Parathyroid adenoma (tissue), 2 donors: ENCODE data around the gene LYRM1.

Experiments used
- H2AFZ ChIP-seq: fragments of 300-600 bp; sonication (generic); one replicate; pipeline ENCODE4 v1.7.0; 2017; ENCODE audit warnings: antibody characterized with exemption, mild to moderate bottlenecking
- H3K27ac ChIP-seq: fragments of 300-600 bp; sonication (generic); one replicate; pipeline ENCODE4 v1.7.0; 2017
- H3K27me3 ChIP-seq: fragments of 300-600 bp; sonication (generic); one replicate; pipeline ENCODE4 v1.7.0; 2017; ENCODE audit warnings: low read length; ENCODE audit not compliant: control insufficient read depth, insufficient read depth
- H3K36me3 ChIP-seq: fragments of 300-600 bp; sonication (generic); one replicate; pipeline ENCODE4 v1.7.0; 2017; ENCODE audit warnings: low read length; ENCODE audit not compliant: control insufficient read depth, insufficient read depth
- H3K4me1 ChIP-seq: fragments of 300-600 bp; sonication (generic); one replicate; pipeline ENCODE4 v1.7.0; 2017; ENCODE audit warnings: control low read depth
- H3K4me2 ChIP-seq: fragments of 300-600 bp; sonication (generic); one replicate; pipeline ENCODE4 v1.7.0; 2017; ENCODE audit warnings: low read length
- H3K4me3 ChIP-seq: fragments of 300-600 bp; sonication (generic); one replicate; pipeline ENCODE4 v1.7.0; 2017; ENCODE audit warnings: low read depth, low read length
- H3K79me2 ChIP-seq: fragments of 300-600 bp; sonication (generic); one replicate; pipeline ENCODE4 v1.7.0; 2017; ENCODE audit warnings: control low read depth
- H3K9ac ChIP-seq: fragments of 300-600 bp; sonication (generic); one replicate; pipeline ENCODE4 v1.7.0; 2017; ENCODE audit warnings: mild to moderate bottlenecking
- H3K9me3 ChIP-seq: fragments of 300-600 bp; sonication (generic); one replicate; pipeline ENCODE4 v1.7.0; 2017; ENCODE audit warnings: low read length; ENCODE audit not compliant: control insufficient read depth
- TF ChIP-seq, protein P1 (sequence below): fragments of 300-600 bp; sonication (generic); IDR thresholded peaks from one replicate; pipeline ENCODE4 v1.7.0; 2017; ENCODE audit warnings: antibody characterized with exemption, mild to moderate bottlenecking
- donor health status: primary hyperparathyroidism.

LYRM1 gene

DNA sequence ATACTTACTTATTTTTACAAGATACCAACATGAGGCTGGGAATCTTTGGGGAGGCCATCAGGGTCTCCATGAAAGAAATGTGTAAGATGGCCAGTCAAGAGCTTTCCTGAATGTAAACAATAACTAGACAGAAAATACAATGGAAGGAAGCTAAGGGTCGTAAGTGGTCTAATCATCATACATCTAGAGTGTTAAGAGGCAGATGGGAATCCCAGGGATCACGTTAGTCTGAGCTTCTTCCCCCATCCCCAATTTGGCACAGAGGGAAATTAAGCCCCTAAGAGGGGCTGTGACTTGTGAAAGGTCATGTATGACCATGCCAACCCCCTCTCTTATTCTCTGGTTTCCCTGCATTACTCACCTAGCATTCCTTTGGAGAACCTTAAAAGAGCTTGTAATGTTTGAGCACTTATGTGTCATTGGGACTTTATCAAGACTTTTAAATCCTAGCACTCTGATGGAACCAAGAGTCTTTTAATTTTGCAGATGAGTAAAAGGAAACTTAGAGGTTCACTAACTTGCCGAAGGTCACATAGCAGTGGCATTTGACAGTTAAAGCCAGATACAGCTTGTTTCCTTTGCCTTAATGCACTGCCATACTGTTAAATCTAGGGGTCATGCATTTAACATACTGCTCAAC is 46.5 kb upstream of the LYRM1 start:
- no peaks in the 10 kb centered on the region for H3K36me3 ChIP-seq
- no peaks in the 10 kb centered on the region for H3K79me2 ChIP-seq
- H3K27ac ChIP-seq = no peak overlapping the region
- no peak overlapping the region for H3K9ac ChIP-seq
- TF ChIP-seq, protein P1, sequence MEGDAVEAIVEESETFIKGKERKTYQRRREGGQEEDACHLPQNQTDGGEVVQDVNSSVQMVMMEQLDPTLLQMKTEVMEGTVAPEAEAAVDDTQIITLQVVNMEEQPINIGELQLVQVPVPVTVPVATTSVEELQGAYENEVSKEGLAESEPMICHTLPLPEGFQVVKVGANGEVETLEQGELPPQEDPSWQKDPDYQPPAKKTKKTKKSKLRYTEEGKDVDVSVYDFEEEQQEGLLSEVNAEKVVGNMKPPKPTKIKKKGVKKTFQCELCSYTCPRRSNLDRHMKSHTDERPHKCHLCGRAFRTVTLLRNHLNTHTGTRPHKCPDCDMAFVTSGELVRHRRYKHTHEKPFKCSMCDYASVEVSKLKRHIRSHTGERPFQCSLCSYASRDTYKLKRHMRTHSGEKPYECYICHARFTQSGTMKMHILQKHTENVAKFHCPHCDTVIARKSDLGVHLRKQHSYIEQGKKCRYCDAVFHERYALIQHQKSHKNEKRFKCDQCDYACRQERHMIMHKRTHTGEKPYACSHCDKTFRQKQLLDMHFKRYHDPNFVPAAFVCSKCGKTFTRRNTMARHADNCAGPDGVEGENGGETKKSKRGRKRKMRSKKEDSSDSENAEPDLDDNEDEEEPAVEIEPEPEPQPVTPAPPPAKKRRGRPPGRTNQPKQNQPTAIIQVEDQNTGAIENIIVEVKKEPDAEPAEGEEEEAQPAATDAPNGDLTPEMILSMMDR = no peak
- no peaks in the 10 kb centered on the region for H3K27me3 ChIP-seq
- peaks cover 7% of the 10 kb centered on the region for H3K4me1 ChIP-seq
- H3K4me3 ChIP-seq = no peak overlapping the region
- H2AFZ ChIP-seq = no peak overlapping the region
- H3K4me2 ChIP-seq = no peak overlapping the region
- H3K9me3 ChIP-seq = no peaks in the 10 kb centered on the region

DNA sequence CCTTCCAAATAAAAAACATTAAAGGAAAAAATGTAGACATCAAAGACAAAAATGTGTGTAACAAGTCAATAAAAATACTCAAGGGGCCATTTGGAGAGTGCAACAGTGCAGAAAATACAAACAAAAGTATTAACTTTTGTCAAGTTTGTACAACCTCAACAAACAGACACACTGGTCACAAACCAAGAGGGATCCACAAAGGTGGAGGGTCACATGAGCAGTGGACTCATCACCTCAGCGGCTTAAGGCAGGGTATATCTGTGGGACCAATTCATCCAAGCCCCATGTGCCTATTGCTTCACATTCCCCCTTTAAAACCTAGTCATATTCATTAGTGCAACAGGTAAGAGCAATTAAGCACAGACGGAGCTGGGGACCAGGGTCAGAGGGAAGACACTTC is 45.6 kb upstream of the LYRM1 start:
- peaks cover 6% of the 10 kb centered on the region for H3K4me1 ChIP-seq
- H3K79me2 ChIP-seq = no peaks in the 10 kb centered on the region
- H3K27me3 ChIP-seq = no peaks in the 10 kb centered on the region
- H3K4me3 ChIP-seq = no peak overlapping the region
- H3K9ac ChIP-seq = no peak overlapping the region
- H2AFZ ChIP-seq = no peak overlapping the region
- H3K9me3 ChIP-seq = no peaks in the 10 kb centered on the region
- H3K27ac ChIP-seq = no peak overlapping the region
- TF ChIP-seq, protein P1 = no peak
- no peak overlapping the region for H3K4me2 ChIP-seq
- H3K36me3 ChIP-seq = no peaks in the 10 kb centered on the region

DNA sequence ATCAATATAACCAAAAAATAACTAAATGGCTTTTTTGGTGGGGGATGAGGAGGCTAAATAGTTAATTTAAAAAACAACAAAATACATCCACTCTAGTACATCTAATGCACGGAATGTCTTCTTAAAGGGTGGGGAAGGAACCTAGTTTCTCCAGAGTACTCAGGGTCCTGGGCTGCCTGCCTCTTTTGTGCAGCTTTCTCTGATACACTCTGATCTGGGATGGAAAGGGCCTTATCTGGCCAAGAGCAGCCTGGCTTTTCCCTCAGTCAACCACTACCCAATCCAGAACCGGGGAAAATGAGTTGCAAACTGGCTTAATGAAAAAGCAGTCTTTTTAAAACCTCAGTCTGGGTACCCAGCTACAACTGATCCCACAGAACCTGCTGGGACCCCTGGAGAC is 43.3 kb upstream of the LYRM1 start:
- no peak overlapping the region for H3K4me2 ChIP-seq
- H2AFZ ChIP-seq = no peak overlapping the region
- H3K27ac ChIP-seq = no peak overlapping the region
- H3K4me1 ChIP-seq = no peaks in the 10 kb centered on the region
- TF ChIP-seq, protein P1 = no peak
- no peaks in the 10 kb centered on the region for H3K36me3 ChIP-seq
- no peak overlapping the region for H3K4me3 ChIP-seq
- H3K27me3 ChIP-seq = no peaks in the 10 kb centered on the region
- peaks cover 8% of the 10 kb centered on the region for H3K79me2 ChIP-seq
- H3K9ac ChIP-seq = no peak overlapping the region
- no peaks in the 10 kb centered on the region for H3K9me3 ChIP-seq

DNA sequence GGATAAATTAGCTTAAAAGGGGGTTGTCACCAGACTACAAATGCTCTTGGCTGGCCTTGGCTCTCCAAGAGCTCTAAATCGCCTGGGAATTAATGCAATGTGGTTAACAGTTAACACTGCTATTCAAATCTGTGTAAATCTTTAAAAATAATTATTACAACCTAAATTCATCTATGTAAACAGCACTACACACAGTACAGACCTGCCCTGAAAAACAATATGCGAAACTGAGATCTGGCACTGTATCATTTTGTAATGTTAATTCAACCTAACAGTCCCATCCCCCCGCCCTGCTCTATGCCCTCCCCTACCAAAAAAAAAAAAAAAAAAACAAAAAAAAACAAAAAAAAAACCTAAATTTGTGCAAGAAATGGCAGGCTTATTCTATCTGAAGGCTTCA is 41.3 kb upstream of the LYRM1 start:
- TF ChIP-seq, protein P1 = no peak
- H3K36me3 ChIP-seq = no peaks in the 10 kb centered on the region
- H3K9me3 ChIP-seq = no peaks in the 10 kb centered on the region
- H3K79me2 ChIP-seq = peaks cover 28% of the 10 kb centered on the region
- no peak overlapping the region for H2AFZ ChIP-seq
- H3K4me2 ChIP-seq = no peak overlapping the region
- no peak overlapping the region for H3K9ac ChIP-seq
- H3K4me1 ChIP-seq = no peaks in the 10 kb centered on the region
- no peak overlapping the region for H3K27ac ChIP-seq
- H3K27me3 ChIP-seq = no peaks in the 10 kb centered on the region
- H3K4me3 ChIP-seq = no peak overlapping the region

DNA sequence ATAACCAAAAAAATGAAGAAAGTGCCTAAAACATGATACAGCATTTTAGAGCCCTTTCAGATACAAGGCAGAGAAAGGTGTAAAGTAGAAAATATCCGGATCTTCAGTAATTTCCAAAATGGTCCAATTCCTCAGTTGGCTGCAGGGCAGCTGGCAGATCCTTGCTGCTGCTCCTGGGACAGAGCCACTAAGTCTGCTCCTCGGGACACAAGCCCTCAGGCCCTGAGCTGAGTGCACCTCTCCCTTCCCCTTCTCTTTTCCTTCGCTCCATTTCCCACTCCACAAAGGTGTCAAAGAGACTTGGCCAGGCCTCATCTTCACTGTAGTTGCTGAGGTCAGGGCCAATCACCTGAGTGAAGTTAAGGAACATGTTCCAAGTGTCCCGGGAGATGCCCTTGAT is 40.9 kb upstream of the LYRM1 start:
- Histone ChIP-seq H3K27ac (no peak overlapping the region), H3K36me3 (no peaks in the 10 kb centered on the region), H2AFZ (no peak overlapping the region), H3K27me3 (no peaks in the 10 kb centered on the region), H3K4me2 (no peak overlapping the region), H3K4me1 (no peaks in the 10 kb centered on the region), H3K79me2 (peaks cover 32% of the 10 kb centered on the region), H3K4me3 (no peak overlapping the region), H3K9ac (no peak overlapping the region), H3K9me3 (no peaks in the 10 kb centered on the region)
- TF ChIP-seq, protein P1 = no peak
